ENCODE measurements around the gene FBL.

- TF ChIP-seq CTCF (IDR thresholded peaks at IDR 0.05) = no peak
- TF ChIP-seq POLR2A (IDR thresholded peaks at IDR 0.05) = no peak
Observed at GRCh38 chr19:39826311-39826945, 19.8 kb downstream of the FBL start.

All from prostate gland (tissue), 2 donors.